Stimulated activated CD8-positive, alpha-beta memory T cell treated with anti-CD3 and anti-CD28 coated beads, Interleukin-4, amount 100 ng/mL, for 1 hour (primary cell): ENCODE data around the gene ELOB.

ENCODE experiments used
- DNase-seq, 2 donors: peaks; one replicate each; pipeline ENCODE4 v3.0.0-alpha.2; 2020; ENCODE audit warnings: low read depth in 2 of 2, low spot score in 1 of 2

Gene ELOB

GRCh38 chr16:2784358-2785100, 7.4 kb upstream of the ELOB start:
- no peak for DNase-seq

GRCh38 chr16:2783581-2784357, 6.7 kb upstream of the ELOB start:
- no peak for DNase-seq

GRCh38 chr16:2782583-2783351, 5.7 kb upstream of the ELOB start:
- no peak for DNase-seq

GRCh38 chr16:2779978-2780898, 3.2 kb upstream of the ELOB start:
- no peak for DNase-seq

GRCh38 chr16:2779151-2779920, 2.3 kb upstream of the ELOB start:
- DNase-seq: no peak

- DNase-seq: no peak
These were observed 1.5 kb upstream of the ELOB start for GRCh38 chr16:2778630-2778958.

GRCh38 chr16:2777903-2778629, 986 bp upstream of the ELOB start:
- peak in 1 of 2 donors; percentile 19 for DNase-seq

GRCh38 chr16:2776500-2777139, 460 bp downstream of the ELOB start:
- no peak for DNase-seq

GRCh38 chr16:2775765-2776499, 1.1 kb downstream of the ELOB start:
- DNase-seq: no peak

GRCh38 chr16:2775131-2775716, 1.9 kb downstream of the ELOB start:
- no peak for DNase-seq

- no peak for DNase-seq
These were observed 2.8 kb downstream of the ELOB start for GRCh38 chr16:2774161-2774891.

- no peak for DNase-seq
These were observed 3.7 kb downstream of the ELOB start for GRCh38 chr16:2773188-2773968.

GRCh38 chr16:2771496-2772402, 5.3 kb downstream of the ELOB start:
- DNase-seq: no peak

- no peak for DNase-seq
These were observed 6.8 kb downstream of the ELOB start for GRCh38 chr16:2770057-2770951.
